GF-D8 (cell line): ENCODE measurements around the gene SLC4A8.

Experiments used
- DNase-seq: peaks from one replicate; lab custom pipeline; 2025; lab: John Stamatoyannopoulos, UW

SLC4A8 gene

DNA sequence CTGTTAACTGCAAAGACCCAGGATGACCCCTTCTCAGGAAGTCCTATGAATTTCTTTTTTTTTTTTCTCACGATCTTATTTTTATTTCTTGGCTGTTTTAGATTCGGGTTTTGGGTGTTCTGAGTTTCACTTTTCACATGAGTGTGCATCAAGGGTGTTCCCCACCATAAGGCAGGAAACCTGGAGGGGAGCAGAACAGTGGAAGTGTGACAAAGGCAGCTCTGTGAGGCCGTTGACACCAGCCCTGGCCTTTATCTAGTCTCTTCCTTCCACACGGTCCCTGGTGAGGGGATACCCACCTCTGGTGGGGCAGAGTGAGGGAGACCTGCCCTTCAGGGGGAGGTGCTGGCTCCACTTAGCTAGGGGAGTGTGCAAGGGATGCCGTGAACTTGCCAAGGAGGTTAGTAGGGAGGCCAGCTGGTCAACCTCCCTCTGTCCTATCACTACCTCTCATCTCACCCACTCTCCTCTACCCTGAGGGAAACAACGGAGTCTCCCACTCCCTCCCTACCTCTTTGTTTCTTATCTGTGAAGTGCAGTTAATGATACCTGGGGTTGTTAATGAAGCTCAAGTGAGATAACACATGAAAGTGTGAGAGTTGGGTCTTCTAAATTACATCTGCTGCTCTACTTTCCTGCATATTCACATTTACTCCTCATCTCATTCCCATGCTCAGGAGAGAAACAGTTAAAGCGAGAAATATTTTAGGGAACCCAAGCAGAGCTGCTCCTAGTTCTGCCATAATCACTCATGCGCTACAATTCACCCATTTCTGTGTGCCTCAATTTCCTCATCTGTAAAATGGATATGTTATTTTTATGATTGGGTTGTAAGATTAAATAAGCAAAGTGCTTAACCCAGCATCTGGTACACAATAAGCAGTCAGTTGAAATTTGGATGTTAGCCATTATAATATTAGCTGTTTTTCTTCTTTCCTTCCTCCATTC is 29.1 kb upstream of the SLC4A8 start:
- DNase-seq: peak; percentile 11

GRCh38 chr12:51397670-51398069 is 27.0 kb upstream of the SLC4A8 start:
- DNase-seq: no peak

DNA sequence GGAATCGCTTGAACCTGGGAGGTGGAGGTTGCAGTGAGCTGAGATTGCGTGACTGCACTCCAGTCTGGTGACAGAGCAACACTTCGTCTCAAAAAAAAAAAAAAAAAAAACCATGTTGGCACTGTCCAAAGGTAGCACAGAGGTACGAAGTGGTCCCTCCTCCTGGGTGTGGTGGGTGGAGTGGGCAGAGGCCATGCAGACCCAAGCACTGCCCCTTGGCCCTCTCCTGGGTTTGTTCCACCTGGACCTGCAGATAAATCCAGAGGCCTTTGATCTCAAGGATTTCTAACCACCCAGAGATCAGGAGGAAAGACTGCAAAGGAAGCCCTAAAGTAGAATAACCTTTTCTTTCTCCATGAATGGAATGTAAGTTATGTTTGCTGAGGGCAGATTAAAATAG is 24.7 kb upstream of the SLC4A8 start:
- DNase-seq: no peak

DNA sequence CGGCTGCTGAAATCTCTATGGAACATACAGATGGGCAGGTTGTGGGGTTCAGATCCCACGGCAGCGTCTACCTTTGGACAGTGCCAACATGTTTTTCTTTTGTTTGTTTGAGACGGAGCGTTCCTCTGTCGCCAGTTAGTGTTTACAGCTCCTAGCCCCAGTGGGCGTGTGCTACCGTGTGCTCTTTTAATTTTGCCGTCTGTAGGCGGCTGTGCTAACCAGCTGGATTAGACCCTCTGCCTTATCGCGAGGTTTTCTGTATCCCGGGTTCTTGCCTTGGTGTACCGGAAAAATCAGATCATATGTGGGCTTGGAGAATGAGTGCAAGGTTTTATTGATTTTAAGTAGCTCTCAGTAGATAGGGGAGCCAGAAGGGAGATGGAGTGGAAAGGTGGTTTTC is 23.6 kb upstream of the SLC4A8 start:
- no peak for DNase-seq

- no peak for DNase-seq
Observed at GRCh38 chr12:51401486-51401885, 23.1 kb upstream of the SLC4A8 start.

DNA sequence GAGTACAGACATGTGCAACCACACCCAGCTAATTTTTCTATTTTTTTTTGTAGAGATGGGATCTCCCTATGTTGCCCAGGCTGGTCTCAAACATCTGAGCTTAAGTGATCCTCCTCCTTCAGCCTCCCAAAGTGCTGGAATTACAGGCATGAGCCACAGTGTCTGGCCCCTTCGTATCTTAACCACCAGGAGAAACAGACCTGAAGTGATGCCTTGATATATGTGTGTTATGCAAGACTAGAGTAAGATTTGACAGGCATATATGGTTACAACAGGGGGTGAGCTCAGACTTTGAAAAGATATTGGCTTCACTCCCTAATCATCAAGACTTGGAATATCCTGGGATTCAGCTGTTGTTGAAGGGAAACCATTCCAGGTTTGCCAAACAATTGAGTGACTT is 22.7 kb upstream of the SLC4A8 start:
- DNase-seq: no peak

DNA sequence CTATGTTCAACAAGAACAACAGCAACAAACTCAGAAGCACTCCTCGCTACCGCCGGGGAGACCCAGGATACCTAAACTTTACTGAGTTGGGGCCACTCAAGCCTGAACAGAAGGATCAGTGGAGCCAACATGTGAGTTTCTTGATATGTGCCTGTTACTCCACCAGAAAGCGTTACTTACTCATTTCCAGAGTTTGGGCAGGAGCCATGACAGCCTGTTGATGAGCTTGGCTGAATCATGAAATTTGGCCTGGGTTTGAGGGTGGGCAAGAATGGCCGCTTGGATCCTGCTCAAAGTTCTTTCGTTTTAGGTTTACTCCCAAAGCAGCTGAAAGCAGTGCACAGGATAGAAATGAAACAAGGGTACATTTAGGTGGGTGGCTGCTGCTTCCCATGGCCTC is 21.5 kb upstream of the SLC4A8 start:
- no peak for DNase-seq

DNA sequence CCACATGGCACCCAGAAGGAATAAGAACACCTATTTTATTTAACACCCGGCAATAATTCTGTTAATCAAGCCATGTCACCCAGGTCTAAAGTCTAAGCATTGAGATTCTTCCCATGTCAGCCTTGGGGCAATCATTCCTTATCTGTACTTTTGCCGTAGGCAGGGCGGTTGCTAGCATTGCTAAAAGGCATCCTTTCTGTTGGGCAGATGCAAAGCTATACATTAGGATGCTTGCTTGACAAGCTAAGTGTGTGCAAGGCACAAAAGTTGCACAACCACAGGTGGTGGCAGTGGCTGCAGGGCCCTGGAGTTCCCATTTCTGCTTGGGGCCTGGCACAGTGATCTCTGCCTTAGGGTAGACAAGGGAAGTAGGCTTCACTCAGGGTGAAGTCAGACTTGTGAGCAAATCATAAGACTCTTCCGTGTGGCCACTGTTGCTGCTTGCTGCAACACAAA is 20.9 kb upstream of the SLC4A8 start:
- peak; percentile 55 for DNase-seq

GRCh38 chr12:51404627-51405026 is 20.0 kb upstream of the SLC4A8 start:
- no peak for DNase-seq

DNA sequence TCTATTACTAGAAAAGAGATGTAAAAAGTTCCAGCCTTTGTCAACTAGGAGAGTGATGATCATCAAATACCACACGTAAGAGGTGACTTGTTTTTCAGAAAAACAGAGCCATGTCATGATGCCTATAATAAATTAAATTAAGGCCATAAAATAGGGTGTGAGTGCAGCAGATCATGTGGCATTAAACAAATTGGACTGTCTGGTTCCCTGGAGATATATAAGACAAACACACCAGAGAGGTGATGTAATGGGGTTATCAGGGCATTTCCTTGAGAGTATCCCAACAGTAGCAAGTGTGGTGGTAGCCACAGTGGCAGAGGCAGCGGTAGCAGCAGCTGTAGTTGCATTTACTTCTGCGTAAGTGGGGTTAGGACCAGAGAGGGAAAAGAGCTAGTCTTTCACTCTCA is 18.8 kb upstream of the SLC4A8 start:
- DNase-seq: no peak

DNA sequence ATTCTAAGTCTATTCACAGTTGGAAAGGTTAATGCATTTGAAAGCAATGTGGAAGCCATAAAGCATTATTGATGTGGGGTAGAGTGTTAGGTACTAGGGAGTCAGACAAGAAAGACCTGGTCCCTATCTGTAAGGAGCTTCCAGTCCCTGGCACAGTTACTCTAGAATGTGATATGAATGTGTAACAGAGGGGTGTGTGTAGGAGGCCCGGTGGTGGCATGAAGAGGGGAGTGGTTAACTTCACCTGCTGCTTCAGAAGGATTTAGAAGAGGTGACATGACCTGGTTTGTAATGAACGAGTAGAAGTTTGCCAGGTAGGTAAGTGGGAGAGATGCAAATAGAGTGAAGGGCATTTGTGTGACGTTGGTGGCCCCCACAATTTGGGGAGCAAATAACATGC is 18.3 kb upstream of the SLC4A8 start:
- no peak for DNase-seq

- DNase-seq: no peak
Observed at GRCh38 chr12:51406859-51407258, 17.8 kb upstream of the SLC4A8 start.

GRCh38 chr12:51407604-51408003 is 17.0 kb upstream of the SLC4A8 start:
- no peak for DNase-seq

GRCh38 chr12:51409846-51410245 is 14.8 kb upstream of the SLC4A8 start:
- no peak for DNase-seq

- DNase-seq: no peak
Observed at GRCh38 chr12:51413149-51413548, 11.5 kb upstream of the SLC4A8 start.

GRCh38 chr12:51413791-51414190 is 10.8 kb upstream of the SLC4A8 start:
- no peak for DNase-seq

DNA sequence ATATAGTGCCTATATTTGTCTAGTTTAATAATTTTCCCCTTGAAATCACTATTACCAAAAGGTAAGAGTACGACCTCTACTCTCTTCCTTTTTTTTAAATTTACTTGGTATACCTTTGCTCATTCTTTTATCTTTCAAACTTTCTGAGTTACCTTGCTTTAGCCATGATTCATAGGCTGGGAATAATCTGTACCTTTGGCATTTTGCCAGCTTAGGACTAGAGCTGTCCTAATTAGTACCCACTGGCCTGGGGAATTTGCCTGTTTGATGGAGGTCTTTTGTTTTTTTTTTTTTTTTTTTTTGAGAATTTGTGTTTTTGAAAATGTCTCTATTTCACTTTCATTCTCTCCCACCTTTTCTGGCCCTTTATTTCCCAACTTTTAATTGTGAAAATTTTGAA is 8.7 kb upstream of the SLC4A8 start:
- no peak for DNase-seq

DNA sequence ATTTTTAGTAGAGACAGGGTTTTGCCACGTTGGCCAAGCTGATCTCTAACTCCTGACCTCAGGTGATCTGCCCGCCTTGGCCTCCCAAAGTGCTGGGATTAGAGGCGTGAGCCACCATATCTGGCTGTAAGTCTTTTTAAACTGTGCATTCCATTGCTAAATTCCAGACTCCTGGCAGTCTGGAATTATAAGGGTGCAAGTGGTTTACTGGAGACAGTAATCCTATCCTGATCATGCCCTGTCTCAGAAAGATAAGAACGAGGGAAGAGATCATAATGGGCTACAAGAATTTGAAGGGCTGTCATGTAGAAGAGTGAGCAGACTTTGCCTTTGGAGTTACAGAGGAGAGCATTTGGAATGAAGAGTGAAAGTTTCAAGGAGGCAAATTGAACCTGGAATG is 6.8 kb upstream of the SLC4A8 start:
- DNase-seq: no peak

- DNase-seq: no peak
Observed at GRCh38 chr12:51419425-51420193, 5.0 kb upstream of the SLC4A8 start.

DNA sequence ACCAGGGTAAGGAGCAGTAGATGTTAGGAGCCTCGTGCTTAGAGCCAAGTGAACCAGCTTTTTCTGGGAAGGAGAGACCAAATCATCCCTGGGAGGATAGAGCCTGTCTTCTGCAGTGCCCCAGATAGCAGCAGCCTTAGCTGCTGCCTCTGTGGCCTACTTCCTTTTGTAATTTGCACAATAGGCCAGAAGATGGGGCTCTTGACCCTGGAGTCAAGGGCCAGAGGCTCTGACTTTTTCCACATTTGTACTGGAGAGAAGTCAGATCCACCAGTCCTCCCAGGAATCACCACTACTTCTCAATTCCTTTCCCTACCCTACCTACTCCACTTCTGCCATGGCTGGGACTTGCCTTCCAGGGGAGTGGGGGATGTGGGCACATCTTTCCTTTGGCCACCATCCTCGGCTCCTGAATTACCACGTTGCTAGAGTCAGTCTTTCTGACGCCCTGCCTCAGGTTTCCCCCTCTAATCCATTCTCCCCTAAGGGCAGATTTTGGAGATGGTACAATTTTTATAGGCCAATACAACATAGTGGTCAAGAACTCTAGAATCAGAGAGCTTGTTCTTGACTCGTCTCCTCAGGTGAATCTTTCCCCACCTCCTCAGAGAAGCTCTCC is 3.3 kb upstream of the SLC4A8 start:
- no peak for DNase-seq

- no peak for DNase-seq
Observed at GRCh38 chr12:51424094-51424661, 453 bp upstream of the SLC4A8 start.

- no peak for DNase-seq
Observed at GRCh38 chr12:51428256-51428655, 3.6 kb downstream of the SLC4A8 start.
